Heart right ventricle (tissue), 16 donors: Measurements from ENCODE around the gene TRDN. TPM values are rescaled to one million over a fixed set of nuclear protein-coding genes. Genes with fewer than 3 reads are reported as not detected.
A peak's percentile ranks its signal among the peaks of the same experiment; 100 is the strongest.
"Not testable (repeated sequence)": the region's sequence is repeated elsewhere in the genome, so short reads cannot be mapped to it uniquely, and the experiment has no call there.

Experiments
- ATAC-seq, 8 donors: fragments of 200-7000 bp; cut with Tn5 transposase; one replicate each; pipeline ENCODE4 v1.9.1; 2020; ENCODE audit warnings: mild to moderate bottlenecking in 8 of 8, moderate library complexity in 8 of 8, moderate number of reproducible peaks in 1 of 8
- DNase-seq, 2 donors: peaks; one replicate each; pipeline ENCODE4 v3.0.0-alpha.2; 2020
- H3K27ac ChIP-seq, 10 donors: fragments of 200-600 bp; sonication (generic) in 2 of 10; one replicate each; pipeline versions ENCODE4 v1.5.0 to v1.8.0; 2020 to 2022; ENCODE audit warnings: mild to moderate bottlenecking in 3 of 10
- H3K27me3 ChIP-seq, 7 donors: fragments of 200-600 bp; one replicate each; pipeline ENCODE4 v1.8.0; 2021 to 2022; ENCODE audit warnings: mild to moderate bottlenecking in 2 of 7
- H3K36me3 ChIP-seq, 9 donors: fragments of 200-600 bp; sonication (generic) in 1 of 9; one replicate each; pipeline versions ENCODE4 v1.5.0 to v1.8.0; 2020 to 2022; ENCODE audit warnings: mild to moderate bottlenecking in 2 of 9
- H3K4me1 ChIP-seq, 9 donors: fragments of 200-600 bp; sonication (generic) in 1 of 9; one replicate each; pipeline versions ENCODE4 v1.5.0 to v1.8.0; 2020 to 2022; ENCODE audit warnings: mild to moderate bottlenecking in 4 of 9
- H3K4me3 ChIP-seq, 10 donors: fragments of 200-600 bp; sonication (generic) in 2 of 10; one replicate each; pipeline versions ENCODE4 v1.5.0 to v1.8.0; 2020 to 2022; ENCODE audit warnings: mild to moderate bottlenecking in 7 of 10, moderate library complexity in 2 of 10
- H3K9me3 ChIP-seq, 11 donors: fragments of 200-600 bp in 10 of 11; sonication (generic) in 2 of 11; one replicate each; pipeline versions ENCODE4 v1.5.0 to v1.8.0; 2013 to 2022; ENCODE audit warnings: mild to moderate bottlenecking in 2 of 11, control low read depth in 1 of 11, moderate library complexity in 1 of 11
- WGBS, 2 donors: extraction: QIAGEN DNeasy Blood & Tissue Kit; methylation state at CpG; one replicate each; pipeline ENCODE4 v1.1.7; 2013; ENCODE audit warnings: inconsistent platforms in 1 of 2; 5-methylcytosine and 5-hydroxymethylcytosine counted together
- intact Hi-C, 10 donors: fragments of 100-400 bp; cut with DNase I; formaldehyde crosslinking; loops; one replicate each; pipeline versions ENCODE4 v1.11.1 to v1.14.2; 2022
- polyA plus RNA-seq, 2 donors: library from polyadenylated mRNA; stranded (reverse); fragments of 200-250 nt; gene quantifications; one replicate each; pipeline ENCODE4 v1.2.3, GENCODE V29; 2013
- total RNA-seq, 10 donors: library from RNA; stranded (reverse); fragmentation: NEBNext Ultra II Directional in 3 of 10; extraction: Animal tissue kit (Norgen Biotek cat#: 25700) in 3 of 10; gene quantifications; one replicate each; pipeline versions ENCODE4 v1.2.1 to v1.2.4, GENCODE V29; 2021 to 2023
- TF ChIP-seq, protein P1 (sequence below), 9 donors: fragments of 200-600 bp; sonication (generic) in 2 of 9; IDR thresholded peaks; one replicate each; pipeline versions ENCODE4 v1.5.0 to v1.8.0; 2021 to 2022; ENCODE audit warnings: antibody characterized with exemption in 9 of 9, mild to moderate bottlenecking in 5 of 9, moderate library complexity in 1 of 9
- donor health status: Arrhythmogenic right ventricular cardiomyopathy.
- donor health status: ischemic (EF 13 %, LVEDD 7.1; RV severe dilation, severe dysfunction).
- donor health status: healthy with polysubstance abuse.
- donor health status: DM: no; HTN: yes; CAD: no.
- donor health status: DM: no; HTN: no; CAD: no.
- donor health status: ischemic (EF 25% LVEDD 6.9; RV normal size, moderate dysfunction).
- donor health status: ischemic (EF 25% LVEDD 5.7; RV mildly dilated, moderate dysfunction).
- donor health status: healthy.
- donor health status: DM: yes; HTN: yes; CAD: no.
- donor health status: Ischemic cardiomyopathy.
- donor health status: ischemic (EF 35%, LVEDD 5.7; RV mildly dilated, moderate dysfunction).
- donor health status: nonischemic (EF 11% LVEDD 7.7; RV severe dilation, severe dysfunction).
- donor health status: DM: yes; HTN: yes; CAD: no.
- donor health status: PGD.
- donor health status: ischemic (EF 29% LVEDD 5.4; RV normal size, mild dysfunction).
- donor health status: nonischemic (EF 23%, LVEDD 6.1; RV moderate dilation, normal function).

The TRDN gene
- total and polyA plus RNA-seq, 12 donors, result 37.6 to 1,141 (median 437) TPM

DNA sequence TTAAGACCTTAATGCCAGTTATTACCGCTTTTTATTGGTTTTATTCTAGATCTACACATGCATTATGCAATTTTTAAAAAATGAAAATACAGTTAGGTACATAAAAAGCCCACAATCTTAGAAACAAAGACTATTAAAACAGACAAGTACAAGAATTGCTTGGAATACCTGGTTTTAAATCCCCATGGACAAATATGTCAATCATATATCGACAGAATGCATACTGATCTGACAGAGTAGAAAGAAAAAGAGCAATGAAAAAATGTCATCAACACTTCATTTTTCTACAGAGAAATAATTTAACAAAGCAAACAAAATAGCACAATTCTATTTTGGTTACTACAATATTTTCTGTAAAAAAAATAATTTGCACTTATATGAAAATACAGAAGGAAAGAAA lies 139.7 kb downstream of the TRDN start:
- Histone ChIP-seq H3K4me1 (no peaks in the 10 kb centered on the region), H3K9me3 (no peaks in the 10 kb centered on the region), H3K4me3 (no peak overlapping the region), H3K36me3 (no peaks in the 10 kb centered on the region), H3K27me3 (no peaks in the 10 kb centered on the region), H3K27ac (no peak overlapping the region)
- TF ChIP-seq, protein P1, sequence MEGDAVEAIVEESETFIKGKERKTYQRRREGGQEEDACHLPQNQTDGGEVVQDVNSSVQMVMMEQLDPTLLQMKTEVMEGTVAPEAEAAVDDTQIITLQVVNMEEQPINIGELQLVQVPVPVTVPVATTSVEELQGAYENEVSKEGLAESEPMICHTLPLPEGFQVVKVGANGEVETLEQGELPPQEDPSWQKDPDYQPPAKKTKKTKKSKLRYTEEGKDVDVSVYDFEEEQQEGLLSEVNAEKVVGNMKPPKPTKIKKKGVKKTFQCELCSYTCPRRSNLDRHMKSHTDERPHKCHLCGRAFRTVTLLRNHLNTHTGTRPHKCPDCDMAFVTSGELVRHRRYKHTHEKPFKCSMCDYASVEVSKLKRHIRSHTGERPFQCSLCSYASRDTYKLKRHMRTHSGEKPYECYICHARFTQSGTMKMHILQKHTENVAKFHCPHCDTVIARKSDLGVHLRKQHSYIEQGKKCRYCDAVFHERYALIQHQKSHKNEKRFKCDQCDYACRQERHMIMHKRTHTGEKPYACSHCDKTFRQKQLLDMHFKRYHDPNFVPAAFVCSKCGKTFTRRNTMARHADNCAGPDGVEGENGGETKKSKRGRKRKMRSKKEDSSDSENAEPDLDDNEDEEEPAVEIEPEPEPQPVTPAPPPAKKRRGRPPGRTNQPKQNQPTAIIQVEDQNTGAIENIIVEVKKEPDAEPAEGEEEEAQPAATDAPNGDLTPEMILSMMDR (IDR thresholded peaks at IDR 0.05), result no peak
- 92 to 94% methylated on average over 2 of the region's 2 CpGs for WGBS, 2 donors
- intact Hi-C loops, result no loop called here
- DNase-seq (no peak), ATAC-seq (no peak)

DNA sequence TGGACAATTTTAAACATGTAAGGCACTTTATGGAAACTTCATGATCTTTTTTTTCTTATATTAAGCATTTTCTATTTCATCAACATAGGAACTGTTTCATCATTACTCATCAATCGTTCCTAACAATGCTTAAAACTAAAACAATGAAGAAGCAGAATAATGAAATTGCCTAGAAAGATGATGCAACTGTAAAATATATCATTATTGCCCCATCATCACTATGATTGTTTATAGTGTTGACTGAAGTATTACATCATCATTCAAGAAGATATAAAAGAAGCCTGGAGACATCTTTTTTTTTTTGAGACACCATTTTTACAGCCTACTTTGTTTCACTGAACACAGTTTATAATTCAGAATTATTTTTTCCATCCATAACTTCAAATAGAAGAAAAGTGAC lies 147.2 kb downstream of the TRDN start:
- H3K27me3 ChIP-seq, result no peaks in the 10 kb centered on the region
- no peaks in the 10 kb centered on the region for H3K4me1 ChIP-seq
- no peaks in the 10 kb centered on the region for H3K9me3 ChIP-seq
- no peaks in the 10 kb centered on the region for H3K36me3 ChIP-seq
- H3K4me3 ChIP-seq, result no peak overlapping the region
- 56 to 63% methylated on average over 1 of the region's 1 CpG for WGBS, 2 donors
- ATAC-seq (no peak), DNase-seq (no peak)
- no peak overlapping the region for H3K27ac ChIP-seq
- intact Hi-C loops, result loop anchor here in 1 of 10 donors (10.0 kb wide), 1 partner anchor 225 kb away; no protein-coding TSS in a partner anchor
- TF ChIP-seq, protein P1 (IDR thresholded peaks at IDR 0.05), result no peak

DNA sequence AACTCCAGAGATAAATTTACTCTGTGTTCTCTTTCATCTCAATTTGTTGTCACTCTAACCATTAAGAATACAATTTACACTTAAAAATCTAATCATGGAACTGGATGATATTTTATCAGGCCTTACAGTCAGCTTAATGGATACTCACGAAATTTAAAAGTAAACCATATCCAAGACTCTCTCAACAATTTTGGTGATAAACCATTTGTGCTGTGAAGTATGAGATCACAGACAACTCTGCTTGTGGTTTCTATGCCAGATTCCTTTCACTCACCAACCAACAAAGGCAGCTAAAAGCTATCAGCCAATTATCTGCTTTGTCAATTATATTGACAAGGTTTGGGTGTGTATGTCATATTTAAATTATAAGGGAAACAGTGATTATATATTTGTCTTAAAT lies 155.8 kb downstream of the TRDN start:
- Histone ChIP-seq H3K36me3 (no peaks in the 10 kb centered on the region), H3K4me1 (peaks cover 0 to 26% (median 0%) of the 10 kb centered on the region in 9 donors), H3K9me3 (no peaks in the 10 kb centered on the region), H3K27ac (no peak overlapping the region), H3K27me3 (no peaks in the 10 kb centered on the region), H3K4me3 (no peak overlapping the region)
- intact Hi-C loops, result loop anchor here in 1 of 10 donors (10.0 kb wide), 1 partner anchor 234 kb away; no protein-coding TSS in a partner anchor
- TF ChIP-seq, protein P1 (IDR thresholded peaks at IDR 0.05), result no peak
- WGBS, 2 donors, result 18 to 29% methylated on average over 1 of the region's 1 CpG
- DNase-seq (no peak), ATAC-seq (no peak)

DNA sequence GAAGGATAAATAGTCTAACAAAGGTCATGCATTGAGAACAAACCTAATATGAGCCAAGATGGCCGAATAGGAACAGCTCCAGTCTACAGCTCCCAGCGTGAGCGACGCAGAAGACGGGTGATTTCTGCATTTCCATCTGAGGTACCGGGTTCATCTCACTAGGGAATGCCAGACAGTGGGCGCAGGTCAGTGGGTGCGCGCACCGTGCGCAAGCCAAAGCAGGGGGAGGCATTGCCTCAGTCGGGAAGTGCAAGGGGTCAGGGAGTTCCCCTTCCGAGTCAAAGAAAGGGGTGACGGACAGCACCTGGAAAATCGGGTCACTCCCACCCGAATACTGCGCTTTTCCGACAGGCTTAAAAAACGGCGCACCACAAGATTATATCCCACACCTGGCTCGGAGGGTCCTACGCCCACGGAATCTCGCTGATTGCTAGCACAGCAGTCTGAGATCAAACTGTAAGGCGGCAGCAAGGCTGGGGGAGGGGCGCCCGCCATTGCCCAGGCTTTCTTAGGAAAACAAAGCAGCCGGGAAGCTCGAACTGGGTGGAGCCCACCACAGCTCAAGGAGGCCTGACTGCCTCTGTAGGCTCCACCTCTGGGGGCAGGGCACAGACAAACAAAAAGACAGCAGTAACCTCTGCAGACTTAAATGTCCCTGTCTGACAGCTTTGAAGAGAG lies 164.6 kb downstream of the TRDN start:
- intact Hi-C loops, ATAC-seq: not testable (repeated sequence)
- 90 to 91% methylated on average over 23 to 29 of the region's 29 CpGs for WGBS, 2 donors

DNA sequence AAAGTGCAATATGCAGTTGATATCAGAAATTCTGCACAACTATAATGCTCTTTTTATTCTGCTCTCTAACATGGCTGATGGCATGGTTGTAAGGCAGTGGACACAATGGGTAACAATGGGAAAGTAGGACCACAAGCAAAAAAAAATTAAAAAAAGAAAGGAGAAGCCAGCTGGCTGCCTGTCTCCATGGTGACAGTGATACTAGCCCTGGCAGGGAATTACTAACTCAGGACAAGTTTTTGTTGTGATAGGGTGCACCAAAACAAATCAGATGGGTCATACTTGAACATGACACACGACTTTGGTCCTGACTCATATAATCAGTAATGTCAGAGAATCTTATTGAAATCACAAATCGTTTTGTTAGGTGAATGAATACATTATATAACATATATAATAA lies 169.4 kb downstream of the TRDN start:
- TF ChIP-seq, protein P1 (IDR thresholded peaks at IDR 0.05), result no peak
- H3K4me1 ChIP-seq, result peaks cover 0 to 27% (median 3%) of the 10 kb centered on the region in 9 donors
- no peak overlapping the region for H3K4me3 ChIP-seq
- peak in 3 of 8 donors; percentile 37 to 54 (median 39) for ATAC-seq
- H3K36me3 ChIP-seq, result peaks cover 0 to 26% (median 0%) of the 10 kb centered on the region in 9 donors
- intact Hi-C loops, result no loop called here
- no peak overlapping the region for H3K27ac ChIP-seq
- H3K9me3 ChIP-seq, result no peaks in the 10 kb centered on the region
- no peak for DNase-seq
- H3K27me3 ChIP-seq, result no peaks in the 10 kb centered on the region
- 33 to 39% methylated on average over 2 of the region's 2 CpGs for WGBS, 2 donors

More for the DNA sequence above, 164.6 kb downstream of the TRDN start:
- peaks cover 0 to 26% (median 0%) of the 10 kb centered on the region in 9 donors for H3K36me3 ChIP-seq
- H3K4me1 ChIP-seq, H3K9me3 ChIP-seq, H3K27me3 ChIP-seq, H3K4me3 ChIP-seq, DNase-seq, H3K27ac ChIP-seq: not testable (repeated sequence)
